Peyer's patch (tissue), 4 donors: ENCODE data around the gene DNAH14. TPM values are rescaled to one million over a fixed set of nuclear protein-coding genes. Genes with fewer than 3 reads are reported as not detected.

Source experiments
- DNase-seq, 3 donors: peaks; one replicate each; pipeline ENCODE4 v3.0.0-alpha.2; 2017 to 2019
- H3K27ac ChIP-seq, 4 donors: fragments of 200-600 bp; sonication (generic); one replicate each; pipeline ENCODE4 v1.5.1; 2016 to 2019
- H3K27me3 ChIP-seq, 2 donors: fragments of 200-600 bp; sonication (generic); one replicate each; pipeline ENCODE4 v1.5.1; 2019
- H3K36me3 ChIP-seq, 3 donors: fragments of 200-600 bp; sonication (generic); one replicate each; pipeline ENCODE4 v1.5.1; 2016 to 2019
- H3K4me1 ChIP-seq, 4 donors: fragments of 200-600 bp; sonication (generic); one replicate each; pipeline ENCODE4 v1.5.1; 2016 to 2019
- H3K4me3 ChIP-seq, 4 donors: fragments of 200-600 bp; sonication (generic); 1 replicate in 3 of 4; 2 replicates in 1 of 4; pipeline ENCODE4 v1.5.1; 2016 to 2019; ENCODE audit warnings: mild to moderate bottlenecking in 1 of 4
- H3K9me3 ChIP-seq, 4 donors: fragments of 200-600 bp; sonication (generic); one replicate each; pipeline ENCODE4 v1.5.1; 2016 to 2019; ENCODE audit warnings: mild to moderate bottlenecking in 1 of 4
- POLR2A ChIP-seq, 2 donors: fragments of 450-650 bp; IDR thresholded peaks; one replicate each; pipeline ENCODE4 v1.5.1; 2017; ENCODE audit warnings: antibody characterized with exemption in 2 of 2, mild to moderate bottlenecking in 2 of 2, moderate library complexity in 2 of 2
- total RNA-seq, 4 donors: library from RNA; depleted of rRNA; stranded (reverse); fragments of >200 nt; gene quantifications; one replicate each; pipeline ENCODE4 v1.1.0, GENCODE V29; 2016
- TF ChIP-seq, protein P1 (sequence below), 6 experiments: fragments of 450-650 bp in 4 of 6; fragments of 200-600 bp in 2 of 6; sonication (generic) in 1 of 6; IDR thresholded peaks; one replicate each; pipeline ENCODE4 v1.5.1; 2017 to 2019; ENCODE audit warnings: antibody characterized with exemption in 6 of 6, mild to moderate bottlenecking in 3 of 6, moderate library complexity in 1 of 6

DNAH14 gene
- total RNA-seq, 4 donors from 2014 or later: 6.5 to 11.0 (median 7.4) TPM

DNA sequence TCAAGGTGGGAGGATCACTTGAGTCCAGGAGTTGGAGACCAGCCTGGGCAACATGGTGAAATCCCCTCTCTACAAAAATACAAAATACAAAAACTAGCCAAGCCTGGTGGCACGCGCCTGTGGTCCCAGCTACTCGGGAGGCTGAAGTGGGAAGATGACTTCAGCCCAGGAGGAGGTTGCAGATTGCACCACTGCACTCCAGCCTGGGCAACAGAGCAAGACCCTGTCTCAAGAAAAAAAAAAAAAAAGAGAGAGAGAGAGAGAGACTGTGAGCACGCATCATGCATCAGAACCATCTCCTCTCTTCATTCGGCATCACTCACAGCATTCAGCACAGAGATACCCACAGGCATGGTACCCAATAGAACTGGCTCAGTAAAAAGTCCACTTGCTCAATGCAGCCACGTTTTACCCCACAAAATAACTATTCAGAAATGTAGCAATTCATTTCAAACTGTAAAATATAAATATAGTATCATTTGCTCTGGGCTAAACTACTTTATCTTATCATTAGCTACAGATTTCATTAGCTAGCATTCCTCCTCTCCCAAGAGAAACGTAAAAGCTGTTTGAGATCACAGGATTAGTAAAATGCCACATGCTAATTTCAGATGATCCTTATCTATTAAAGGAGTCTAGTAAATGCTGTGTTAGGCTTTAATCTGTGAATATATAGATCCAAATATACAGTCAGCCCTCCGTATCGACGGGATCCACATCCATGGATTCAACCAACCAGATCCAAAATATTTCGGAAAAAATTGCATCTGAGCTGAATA lies 486.7 kb downstream of the DNAH14 start:
- no peak for DNase-seq
- no peaks in the 10 kb centered on the region for H3K27me3 ChIP-seq
- peaks cover 0 to 6% (median 0%) of the 10 kb centered on the region in 4 donors for H3K4me1 ChIP-seq

DNA sequence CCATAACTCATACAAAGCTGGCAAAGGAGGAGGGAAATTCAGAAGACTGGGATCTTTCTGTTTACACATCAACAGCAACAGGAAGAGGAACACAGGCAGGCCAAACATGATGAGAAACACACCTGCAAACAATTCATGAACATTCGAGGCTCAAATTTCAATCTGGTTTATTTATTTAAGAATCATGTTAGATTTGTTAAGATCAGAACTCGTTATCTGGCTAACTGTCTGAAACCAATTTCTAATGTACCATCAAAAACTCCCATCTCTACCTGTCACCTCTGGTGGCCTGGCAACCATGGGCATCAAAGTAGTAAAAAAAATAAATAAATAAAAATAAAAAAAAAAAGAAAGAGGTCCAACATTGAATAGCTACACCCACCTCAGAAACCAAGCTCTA lies 488.6 kb downstream of the DNAH14 start:
- H3K27ac ChIP-seq: no peak overlapping the region
- no peak for DNase-seq
- H3K27me3 ChIP-seq: no peaks in the 10 kb centered on the region
- peaks cover 0 to 16% (median 0%) of the 10 kb centered on the region in 4 donors for H3K4me1 ChIP-seq
- no peaks in the 10 kb centered on the region for H3K9me3 ChIP-seq
- peaks cover 0 to 86% (median 0%) of the 10 kb centered on the region in 3 donors for H3K36me3 ChIP-seq
- H3K4me3 ChIP-seq: no peak overlapping the region
- TF ChIP-seq POLR2A (IDR thresholded peaks at IDR 0.05): no peak
- TF ChIP-seq, protein P1, sequence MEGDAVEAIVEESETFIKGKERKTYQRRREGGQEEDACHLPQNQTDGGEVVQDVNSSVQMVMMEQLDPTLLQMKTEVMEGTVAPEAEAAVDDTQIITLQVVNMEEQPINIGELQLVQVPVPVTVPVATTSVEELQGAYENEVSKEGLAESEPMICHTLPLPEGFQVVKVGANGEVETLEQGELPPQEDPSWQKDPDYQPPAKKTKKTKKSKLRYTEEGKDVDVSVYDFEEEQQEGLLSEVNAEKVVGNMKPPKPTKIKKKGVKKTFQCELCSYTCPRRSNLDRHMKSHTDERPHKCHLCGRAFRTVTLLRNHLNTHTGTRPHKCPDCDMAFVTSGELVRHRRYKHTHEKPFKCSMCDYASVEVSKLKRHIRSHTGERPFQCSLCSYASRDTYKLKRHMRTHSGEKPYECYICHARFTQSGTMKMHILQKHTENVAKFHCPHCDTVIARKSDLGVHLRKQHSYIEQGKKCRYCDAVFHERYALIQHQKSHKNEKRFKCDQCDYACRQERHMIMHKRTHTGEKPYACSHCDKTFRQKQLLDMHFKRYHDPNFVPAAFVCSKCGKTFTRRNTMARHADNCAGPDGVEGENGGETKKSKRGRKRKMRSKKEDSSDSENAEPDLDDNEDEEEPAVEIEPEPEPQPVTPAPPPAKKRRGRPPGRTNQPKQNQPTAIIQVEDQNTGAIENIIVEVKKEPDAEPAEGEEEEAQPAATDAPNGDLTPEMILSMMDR (IDR thresholded peaks at IDR 0.05): no peak

More for the DNA sequence above, 486.7 kb downstream of the DNAH14 start:
- no peaks in the 10 kb centered on the region for H3K9me3 ChIP-seq
- H3K27ac ChIP-seq: no peak overlapping the region
- H3K4me3 ChIP-seq: no peak overlapping the region
- TF ChIP-seq, protein P1 (IDR thresholded peaks at IDR 0.05): no peak
- no peak for TF ChIP-seq POLR2A (IDR thresholded peaks at IDR 0.05)
- H3K36me3 ChIP-seq: peaks cover 0 to 95% (median 0%) of the 10 kb centered on the region in 3 donors

DNA sequence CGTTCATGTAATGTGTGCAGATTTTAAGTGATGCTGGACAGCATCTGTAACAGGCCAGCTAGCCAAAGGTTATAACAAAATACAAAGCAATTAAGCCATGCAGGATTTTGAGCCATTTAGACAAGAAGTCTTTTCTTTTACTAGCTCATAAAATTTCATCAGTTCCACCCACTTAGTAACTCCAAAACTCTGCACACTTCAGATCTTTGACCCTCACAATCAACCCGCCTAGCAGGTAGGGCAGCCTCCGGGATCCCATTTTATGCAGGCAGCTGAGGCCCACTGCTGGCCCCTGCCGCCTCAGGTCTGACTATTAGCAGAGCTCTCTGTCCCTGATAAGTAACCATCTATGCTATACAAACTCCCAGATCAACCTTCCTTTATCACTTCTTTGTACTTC lies 489.1 kb downstream of the DNAH14 start:
- no peak for DNase-seq
- no peak for TF ChIP-seq POLR2A (IDR thresholded peaks at IDR 0.05)
- TF ChIP-seq, protein P1 (IDR thresholded peaks at IDR 0.05): no peak
- peaks cover 0 to 19% (median 0%) of the 10 kb centered on the region in 4 donors for H3K4me1 ChIP-seq
- no peaks in the 10 kb centered on the region for H3K27me3 ChIP-seq
- no peaks in the 10 kb centered on the region for H3K9me3 ChIP-seq
- no peak overlapping the region for H3K4me3 ChIP-seq
- no peak overlapping the region for H3K27ac ChIP-seq
- H3K36me3 ChIP-seq: peaks cover 0 to 81% (median 0%) of the 10 kb centered on the region in 3 donors

DNA sequence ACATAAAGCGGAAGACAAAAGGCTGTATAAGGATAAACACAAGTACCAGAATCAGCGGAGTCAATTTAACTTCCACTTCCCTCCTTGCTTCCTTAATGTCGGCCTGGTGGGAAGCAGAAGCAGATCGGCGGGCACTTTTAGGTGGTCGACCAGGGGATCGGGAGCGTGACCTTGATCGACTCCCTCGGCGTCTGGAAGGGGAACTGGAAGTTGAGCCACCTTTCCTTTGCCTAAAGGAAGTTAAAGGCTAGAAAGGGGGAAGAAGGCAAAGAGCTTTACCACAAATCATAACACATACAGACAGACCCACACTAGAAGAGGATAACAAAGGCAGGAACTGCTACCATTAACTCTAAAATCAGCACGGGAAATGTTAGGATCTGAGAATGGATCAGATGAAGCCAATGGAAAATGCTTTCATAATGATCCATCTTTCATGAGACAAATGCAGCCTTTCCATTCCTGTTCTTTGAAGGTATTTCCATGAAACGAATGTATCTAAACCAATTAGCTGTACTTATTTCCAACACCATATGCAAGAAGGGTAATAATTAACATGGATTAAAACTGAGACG lies 492.6 kb downstream of the DNAH14 start:
- peaks cover 0 to 45% (median 12%) of the 10 kb centered on the region in 4 donors for H3K4me1 ChIP-seq
- H3K4me3 ChIP-seq: no peak overlapping the region
- H3K27ac ChIP-seq: no peak overlapping the region
- peaks cover 0 to 46% (median 0%) of the 10 kb centered on the region in 3 donors for H3K36me3 ChIP-seq
- no peaks in the 10 kb centered on the region for H3K9me3 ChIP-seq
- TF ChIP-seq, protein P1 (IDR thresholded peaks at IDR 0.05): no peak
- no peak for TF ChIP-seq POLR2A (IDR thresholded peaks at IDR 0.05)
- DNase-seq: no peak
- H3K27me3 ChIP-seq: no peaks in the 10 kb centered on the region

DNA sequence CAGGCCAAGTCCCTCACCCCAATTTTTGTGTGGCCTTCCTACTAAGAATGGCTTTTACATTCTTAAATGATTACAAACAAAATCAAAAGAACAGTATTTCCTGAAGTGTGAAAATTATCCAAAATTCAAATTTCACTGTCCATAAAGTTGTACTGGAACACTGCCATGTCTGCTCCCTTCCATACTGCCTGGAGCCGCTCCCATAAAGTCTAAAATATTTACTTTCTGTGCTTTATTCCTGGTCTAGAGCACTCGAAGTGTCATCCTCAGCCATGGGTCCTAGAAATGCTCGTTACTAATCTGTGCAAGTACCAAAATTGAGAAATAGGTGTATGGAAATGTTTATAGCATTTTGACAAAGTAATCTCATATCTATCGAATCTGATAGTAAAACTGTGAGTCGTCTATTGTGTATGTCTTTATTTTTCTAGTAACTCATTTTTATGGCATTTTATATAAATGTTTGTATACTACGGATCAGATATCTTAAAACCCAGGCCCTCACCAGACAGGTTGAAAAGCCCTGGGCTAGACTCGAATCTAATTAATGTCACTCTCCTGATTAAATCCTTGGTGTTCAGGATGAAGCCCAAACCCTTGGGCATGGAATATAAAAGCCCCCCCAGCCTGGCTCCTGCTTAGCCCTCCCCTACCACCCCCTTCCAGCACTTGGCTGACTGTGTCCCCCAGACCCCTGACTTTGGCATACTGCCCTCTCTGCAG lies 493.5 kb downstream of the DNAH14 start:
- DNase-seq: no peak
- no peak for TF ChIP-seq POLR2A (IDR thresholded peaks at IDR 0.05)
- TF ChIP-seq, protein P1 (IDR thresholded peaks at IDR 0.05): no peak
- H3K4me3 ChIP-seq: no peak overlapping the region
- no peak overlapping the region for H3K27ac ChIP-seq
- H3K4me1 ChIP-seq: peaks cover 0 to 45% (median 12%) of the 10 kb centered on the region in 4 donors
- no peaks in the 10 kb centered on the region for H3K27me3 ChIP-seq
- H3K36me3 ChIP-seq: peaks cover 0 to 38% (median 0%) of the 10 kb centered on the region in 3 donors
- H3K9me3 ChIP-seq: no peaks in the 10 kb centered on the region
